Activated CD4-positive, alpha-beta T cell treated with anti-CD3 and anti-CD28 coated beads, Interleukin-2, amount 10 ng/mL, durations not matched to agents 7 days and 5 days (primary cell): ENCODE results near the gene MYO5C. TPM values are rescaled to one million over a fixed set of nuclear protein-coding genes. Genes with fewer than 3 reads are reported as not detected.
A peak's percentile ranks its signal among the peaks of the same experiment; 100 is the strongest.

Experiments
- CTCF ChIA-PET: fragments of 350-600 bp; sonication (Branson Sonifier 250); formaldehyde crosslinking; loops from one replicate; lab custom pipeline; 2021; ENCODE audit warnings: antibody characterized with exemption; lab: Charles Lee
- POLR2A ChIA-PET: fragments of 350-600 bp; sonication (Branson Sonifier 250); formaldehyde crosslinking; loops from one replicate; lab custom pipeline; 2021; ENCODE audit warnings: antibody characterized with exemption; lab: Charles Lee
- DNase-seq: peaks from one replicate; pipeline ENCODE4 v3.0.0-alpha.2; 2020
- H3K27ac Mint-ChIP-seq: one replicate; pipeline ENCODE4 v1.8.0; 2021; ENCODE audit warnings: mild to moderate bottlenecking, moderate library complexity, mixed read lengths
- H3K27me3 Mint-ChIP-seq: one replicate; pipeline ENCODE4 v1.8.0; 2021; ENCODE audit warnings: mixed read lengths
- H3K36me3 Mint-ChIP-seq: one replicate; pipeline ENCODE4 v1.8.0; 2021; ENCODE audit warnings: low read depth, mixed read lengths
- H3K4me1 Mint-ChIP-seq: one replicate; pipeline ENCODE4 v1.8.0; 2021; ENCODE audit warnings: mixed read lengths
- H3K4me3 Mint-ChIP-seq: one replicate; pipeline ENCODE4 v1.8.0; 2021; ENCODE audit warnings: mild to moderate bottlenecking, moderate library complexity, mixed read lengths
- H3K9me3 Mint-ChIP-seq: one replicate; pipeline ENCODE4 v1.8.0; 2021; ENCODE audit warnings: mixed read lengths
- total RNA-seq, 2 experiments: library from RNA; stranded (reverse); gene quantifications; one replicate each; pipeline ENCODE4 v1.2.3, GENCODE V29; 2021

The MYO5C gene
- total RNA-seq, 2 experiments from 2014 or later = 2.4 to 2.8 TPM

GRCh38 chr15:52282418-52282817, 13.2 kb downstream of the MYO5C start:
- Mint-ChIP-seq H3K36me3 (no peaks in the 10 kb centered on the region), H3K4me1 (no peaks in the 10 kb centered on the region), H3K4me3 (no peak overlapping the region), H3K9me3 (no peaks in the 10 kb centered on the region), H3K27ac (no peak overlapping the region), H3K27me3 (peaks cover 5% of the 10 kb centered on the region)
- DNase-seq = no peak
- POLR2A ChIA-PET = no interaction called here
- CTCF ChIA-PET = interaction anchor here (0.6 to 1.6 kb wide), 2 partner anchors 13 to 43 kb away, joined by 3 to 5 read pairs; no protein-coding TSS in a partner anchor

DNA sequence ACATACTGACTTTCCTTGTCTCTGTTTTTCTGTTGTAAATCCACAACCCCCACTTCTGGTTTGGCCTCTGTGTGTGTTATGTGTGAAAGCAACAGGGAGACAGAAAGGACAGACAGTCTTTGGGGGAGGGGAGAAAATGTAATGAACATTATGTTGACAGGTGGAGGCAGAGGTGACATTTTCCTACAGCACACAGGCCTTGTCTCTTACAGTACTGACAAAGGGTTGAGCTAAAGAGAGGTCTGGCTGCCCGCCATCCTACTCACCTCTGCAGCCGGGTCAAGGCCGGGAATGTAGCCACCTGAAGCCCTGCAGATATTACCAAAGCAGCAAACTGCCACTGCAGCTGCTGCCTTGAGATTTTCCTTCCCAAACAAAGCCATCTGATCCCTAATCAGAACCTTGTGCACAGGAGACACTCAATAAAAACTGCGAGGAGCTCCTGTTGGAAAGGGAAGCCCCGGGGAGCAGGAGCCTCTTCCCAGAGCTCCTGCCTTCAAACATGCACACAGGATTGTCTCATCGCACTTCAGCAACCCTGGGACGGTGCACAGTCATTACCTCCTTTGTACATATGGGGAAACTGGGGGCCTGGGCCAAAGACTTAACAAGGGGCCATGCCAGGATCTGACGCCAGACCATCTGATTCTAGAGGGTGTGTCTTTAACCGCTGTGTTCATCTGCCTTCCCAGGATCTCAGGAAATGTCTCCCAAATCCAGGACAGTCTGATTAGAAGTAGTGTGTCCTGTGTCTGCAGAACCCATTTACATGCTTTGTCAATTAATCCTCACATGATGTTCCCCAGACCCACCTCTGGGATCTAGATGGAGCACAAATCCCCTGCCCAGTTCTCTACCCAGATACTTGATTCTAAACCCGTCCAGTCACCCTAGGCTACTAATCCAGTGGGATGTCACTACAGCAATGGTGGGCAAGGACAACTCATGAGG, 14.2 kb downstream of the MYO5C start:
- no peaks in the 10 kb centered on the region for H3K4me1 Mint-ChIP-seq
- H3K9me3 Mint-ChIP-seq = no peaks in the 10 kb centered on the region
- POLR2A ChIA-PET = no interaction called here
- no peak overlapping the region for H3K4me3 Mint-ChIP-seq
- DNase-seq = no peak
- CTCF ChIA-PET = interaction anchor here (1.0 to 1.6 kb wide), 4 partner anchors 11 to 28 kb away, joined by 3 to 5 read pairs (median 4); no protein-coding TSS in a partner anchor
- peaks cover 5% of the 10 kb centered on the region for H3K27me3 Mint-ChIP-seq
- H3K36me3 Mint-ChIP-seq = no peaks in the 10 kb centered on the region
- H3K27ac Mint-ChIP-seq = no peak overlapping the region

- Mint-ChIP-seq H3K27ac (no peak overlapping the region), H3K4me1 (no peaks in the 10 kb centered on the region), H3K36me3 (no peaks in the 10 kb centered on the region), H3K9me3 (no peaks in the 10 kb centered on the region), H3K4me3 (no peak overlapping the region), H3K27me3 (peaks cover 7% of the 10 kb centered on the region)
- CTCF ChIA-PET = interaction anchor here (0.6 to 2.1 kb wide), 6 partner anchors 11 to 1011 kb away, joined by 3 to 9 read pairs (median 4); no protein-coding TSS in a partner anchor
- no peak for DNase-seq
- POLR2A ChIA-PET = interaction anchor here (0.6 kb wide), 1 partner anchor 362 kb away, joined by 3 read pairs; no protein-coding TSS in a partner anchor
Observed at GRCh38 chr15:52280326-52281084, 15.1 kb downstream of the MYO5C start.

DNA sequence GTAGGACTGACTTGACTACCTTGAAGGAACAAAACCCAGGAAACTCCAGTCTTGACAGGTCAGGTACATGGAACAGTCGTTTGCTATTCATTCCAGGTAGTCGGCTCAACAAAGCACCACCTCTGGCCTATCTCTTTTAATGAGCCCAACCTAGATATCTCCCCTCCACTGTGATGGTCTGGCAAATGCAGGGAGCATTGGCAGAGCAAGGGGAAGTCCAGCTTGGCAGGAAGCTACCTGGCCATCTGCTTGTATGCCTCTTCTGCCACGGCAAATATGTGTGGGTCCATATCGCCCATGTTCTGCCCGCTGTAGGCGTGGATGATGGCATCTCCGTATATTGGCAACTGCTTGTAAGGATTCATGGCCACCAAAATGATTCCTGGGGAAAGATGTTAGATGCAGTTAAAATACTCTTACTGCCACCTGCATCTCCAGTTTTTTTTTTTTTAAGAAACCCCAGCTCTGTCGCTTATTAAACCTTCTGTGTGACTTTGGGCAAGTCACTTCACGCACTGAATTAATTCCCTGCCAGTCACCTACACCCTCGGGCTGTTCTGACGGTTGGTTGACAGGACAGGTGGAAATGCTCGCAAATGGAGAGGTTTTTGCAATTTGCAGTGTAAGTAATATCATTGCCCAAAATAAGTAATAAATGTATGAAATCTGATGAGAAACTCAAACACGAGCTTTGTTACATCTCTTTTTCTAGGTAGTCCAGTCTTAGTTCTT, 16.8 kb downstream of the MYO5C start:
- ChIA-PET CTCF (interaction anchor here (1.1 to 2.1 kb wide), 2 partner anchors 9 to 17 kb away, joined by 3 to 9 read pairs; no protein-coding TSS in a partner anchor), POLR2A (no interaction called here)
- Mint-ChIP-seq H3K27me3 (peaks cover 13% of the 10 kb centered on the region), H3K4me3 (no peak overlapping the region), H3K36me3 (no peaks in the 10 kb centered on the region), H3K4me1 (no peaks in the 10 kb centered on the region), H3K27ac (no peak overlapping the region), H3K9me3 (no peaks in the 10 kb centered on the region)
- DNase-seq = no peak

GRCh38 chr15:52278135-52278534, 17.5 kb downstream of the MYO5C start:
- no peak for DNase-seq
- Mint-ChIP-seq H3K4me1 (no peaks in the 10 kb centered on the region), H3K27ac (no peak overlapping the region), H3K27me3 (peaks cover 16% of the 10 kb centered on the region), H3K4me3 (no peak overlapping the region), H3K9me3 (no peaks in the 10 kb centered on the region), H3K36me3 (no peaks in the 10 kb centered on the region)
- POLR2A ChIA-PET = no interaction called here
- CTCF ChIA-PET = interaction anchor here (0.8 to 2.1 kb wide), 4 partner anchors 8 to 19 kb away, joined by 3 to 9 read pairs (median 4); no protein-coding TSS in a partner anchor

DNA sequence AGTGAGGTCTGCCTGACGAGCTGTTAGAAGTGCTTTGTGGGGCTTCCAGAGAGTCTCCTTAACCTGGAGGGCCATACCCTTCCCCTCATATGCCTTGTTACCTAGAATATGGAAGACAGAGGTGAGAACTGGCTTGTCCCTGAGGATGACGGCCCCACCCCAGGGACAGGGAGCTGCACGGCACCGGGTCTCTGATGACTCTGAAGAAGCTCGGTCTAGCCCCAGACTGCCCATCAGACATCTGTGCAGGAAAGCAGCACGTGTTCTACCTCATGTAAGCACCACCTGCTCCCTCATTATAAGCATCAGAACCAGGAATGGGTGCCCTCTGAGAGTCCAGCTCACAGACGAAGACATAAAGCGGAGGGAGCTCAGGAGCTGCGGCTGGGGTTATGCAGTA, 18.0 kb downstream of the MYO5C start:
- Mint-ChIP-seq H3K36me3 (no peaks in the 10 kb centered on the region), H3K4me1 (no peaks in the 10 kb centered on the region), H3K9me3 (no peaks in the 10 kb centered on the region), H3K4me3 (no peak overlapping the region), H3K27me3 (peaks cover 16% of the 10 kb centered on the region), H3K27ac (no peak overlapping the region)
- ChIA-PET POLR2A (no interaction called here), CTCF (interaction anchor here (0.8 to 1.1 kb wide), 3 partner anchors 12 to 18 kb away, joined by 3 to 4 read pairs (median 4); no protein-coding TSS in a partner anchor)
- DNase-seq = no peak

DNA sequence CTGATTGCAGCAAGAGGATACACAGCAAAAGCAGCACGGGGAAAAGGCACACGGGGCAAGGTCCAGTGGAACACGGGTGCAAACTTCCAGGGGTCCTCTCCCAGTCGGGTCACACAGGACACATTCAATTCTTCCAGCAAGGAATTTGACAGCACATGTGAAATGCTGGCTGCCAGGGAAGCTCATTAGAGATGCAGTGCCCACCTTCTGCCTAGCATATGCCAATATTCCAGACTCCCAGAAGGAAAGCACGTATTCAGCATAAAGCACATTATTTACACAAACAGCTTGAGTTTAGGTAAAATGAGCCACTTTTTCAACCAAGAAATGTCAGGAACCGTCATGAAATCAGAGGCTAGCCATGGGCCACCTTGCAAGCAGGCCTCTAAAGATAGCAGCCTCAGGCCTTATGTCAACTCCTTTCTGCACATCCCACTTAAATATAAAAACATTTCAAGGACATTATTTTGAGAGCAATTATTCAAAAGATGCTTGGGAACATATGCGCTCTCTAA, 19.3 kb downstream of the MYO5C start:
- no peaks in the 10 kb centered on the region for H3K9me3 Mint-ChIP-seq
- H3K27me3 Mint-ChIP-seq = peaks cover 16% of the 10 kb centered on the region
- no peaks in the 10 kb centered on the region for H3K36me3 Mint-ChIP-seq
- POLR2A ChIA-PET = no interaction called here
- no peaks in the 10 kb centered on the region for H3K4me1 Mint-ChIP-seq
- H3K4me3 Mint-ChIP-seq = no peak overlapping the region
- H3K27ac Mint-ChIP-seq = no peak overlapping the region
- CTCF ChIA-PET = no interaction called here
- DNase-seq = no peak

DNA sequence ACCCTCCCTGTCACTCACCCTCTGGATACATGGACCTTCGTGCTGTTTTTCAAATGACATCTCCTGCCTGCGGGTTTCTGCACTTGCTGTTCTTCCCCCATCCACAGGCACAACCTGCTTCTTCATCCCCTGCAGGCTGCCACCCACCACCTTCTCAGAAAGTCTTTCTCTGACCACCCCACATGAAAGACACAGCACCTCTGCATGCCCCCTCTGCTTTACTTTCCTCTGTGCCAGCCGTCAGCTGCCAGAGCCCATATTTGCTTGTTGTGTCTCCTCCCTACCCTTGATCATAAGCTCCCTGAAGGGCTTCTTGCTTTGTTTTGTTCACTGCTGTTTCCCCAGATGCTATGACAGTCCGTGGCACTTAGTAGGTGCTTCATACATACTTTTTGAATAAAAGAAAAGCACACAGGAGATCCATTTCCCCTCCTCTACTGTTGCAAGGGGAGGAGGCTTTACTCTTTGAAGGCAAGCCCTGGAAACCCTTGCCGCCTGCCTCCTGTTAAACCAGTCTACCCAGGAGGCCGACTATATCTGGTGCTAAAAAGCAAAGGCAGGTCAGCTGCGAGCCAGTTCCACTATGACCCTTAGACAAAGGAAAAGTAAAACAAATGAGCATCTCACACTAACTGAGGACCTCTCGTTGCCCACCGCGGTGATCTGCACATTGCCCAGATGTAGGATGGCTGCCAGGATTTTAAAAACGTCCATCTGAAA, 31.9 kb downstream of the MYO5C start:
- DNase-seq = no peak
- Mint-ChIP-seq H3K4me3 (no peak overlapping the region), H3K27ac (peak overlapping the region; percentile 94), H3K9me3 (no peaks in the 10 kb centered on the region), H3K4me1 (peaks cover 41% of the 10 kb centered on the region), H3K36me3 (peaks cover 13% of the 10 kb centered on the region), H3K27me3 (no peaks in the 10 kb centered on the region)
- ChIA-PET CTCF (interaction anchor here (1.2 kb wide), 1 partner anchor 8 kb away, joined by 4 read pairs; no protein-coding TSS in a partner anchor), POLR2A (no interaction called here)

DNA sequence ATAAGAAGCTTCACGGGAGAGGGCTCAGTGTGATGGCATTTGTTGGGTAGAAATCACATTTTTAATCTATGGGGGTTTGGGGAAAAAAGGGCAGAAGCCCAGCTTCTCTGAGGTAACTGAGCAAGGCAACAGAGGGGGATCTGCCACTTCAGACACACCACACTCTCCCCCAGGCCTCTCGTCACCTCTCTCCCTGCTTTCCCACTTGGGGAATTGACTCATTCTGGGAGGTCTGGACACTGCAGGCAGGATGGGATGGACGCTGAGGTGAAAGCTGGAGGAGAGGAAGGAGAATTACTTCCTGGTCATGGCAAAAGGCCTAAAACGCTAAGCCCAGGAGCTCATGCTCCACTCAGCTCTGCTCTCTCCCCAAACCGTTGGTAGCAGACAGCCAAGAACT, 33.2 kb downstream of the MYO5C start:
- CTCF ChIA-PET = interaction anchor here (0.6 to 1.9 kb wide), 11 partner anchors 9 to 474 kb away, joined by 3 to 8 read pairs (median 4); partner anchors contain the start of gene MYO5C
- H3K4me1 Mint-ChIP-seq = peaks cover 51% of the 10 kb centered on the region

DNA sequence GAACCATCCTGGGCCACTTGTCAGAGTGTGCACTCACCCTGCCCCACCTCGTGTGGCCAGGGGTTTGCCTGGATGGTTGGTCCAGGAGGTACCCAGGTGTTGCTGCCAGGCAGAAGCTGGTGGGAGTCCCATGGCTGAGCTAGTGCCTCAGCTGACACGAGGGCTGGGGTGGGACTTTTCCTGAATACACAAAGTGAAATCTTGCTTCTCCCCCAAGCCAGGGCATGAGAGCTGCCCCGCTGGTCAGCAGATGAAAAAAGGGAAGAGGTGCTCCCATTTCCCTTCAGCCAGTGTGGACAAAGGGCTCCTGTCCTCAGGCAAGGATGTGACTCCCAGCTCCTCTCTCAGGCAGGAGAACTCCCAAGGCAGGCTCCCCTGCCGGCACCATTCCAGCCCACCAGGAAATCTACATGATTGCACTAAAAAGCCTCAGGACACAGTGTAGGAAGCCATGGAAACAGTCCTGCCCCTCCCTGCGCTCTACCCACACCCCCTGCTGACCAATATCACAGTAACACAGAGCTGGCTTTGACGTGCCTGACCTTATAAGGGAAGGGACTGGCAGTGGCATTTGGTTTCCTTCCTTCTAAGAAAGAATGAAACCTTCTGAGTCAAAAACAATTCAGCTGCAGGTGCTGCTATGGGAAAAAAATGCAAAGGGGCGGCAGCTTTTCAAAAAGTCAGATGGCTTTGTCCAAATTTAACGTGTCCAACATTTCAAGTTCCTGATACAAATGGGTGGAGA, 33.9 kb downstream of the MYO5C start:
- POLR2A ChIA-PET = interaction anchor here (0.5 kb wide), 1 partner anchor 9 kb away, joined by 9 read pairs; no protein-coding TSS in a partner anchor

More for the DNA sequence above, 33.2 kb downstream of the MYO5C start:
- peaks cover 13% of the 10 kb centered on the region for H3K36me3 Mint-ChIP-seq
- H3K27ac Mint-ChIP-seq = peak overlapping the region; percentile 94
- no peaks in the 10 kb centered on the region for H3K27me3 Mint-ChIP-seq
- POLR2A ChIA-PET = no interaction called here
- H3K4me3 Mint-ChIP-seq = peak overlapping the region; percentile 33
- no peaks in the 10 kb centered on the region for H3K9me3 Mint-ChIP-seq
- peak; percentile 16 for DNase-seq

More for the DNA sequence above, 33.9 kb downstream of the MYO5C start:
- no peaks in the 10 kb centered on the region for H3K27me3 Mint-ChIP-seq
- CTCF ChIA-PET = interaction anchor here (0.6 to 1.9 kb wide), 13 partner anchors 9 to 474 kb away, joined by 3 to 8 read pairs (median 4); partner anchors contain the start of gene MYO5C
- peak overlapping the region; percentile 94 for H3K27ac Mint-ChIP-seq
- peaks cover 58% of the 10 kb centered on the region for H3K4me1 Mint-ChIP-seq
- no peaks in the 10 kb centered on the region for H3K9me3 Mint-ChIP-seq
- DNase-seq = peak; percentile 78
- H3K4me3 Mint-ChIP-seq = peak overlapping the region; percentile 33
- peaks cover 13% of the 10 kb centered on the region for H3K36me3 Mint-ChIP-seq
